CD4-positive, alpha-beta T cell treated with Interleukin-2 at 100 ng/mL for 4 hours (primary cell): ENCODE results near the gene GALR2.

Experiments
- DNase-seq: peaks from one replicate; pipeline ENCODE4 v3.0.0-alpha.2; 2020; ENCODE audit warnings: low spot score

Gene GALR2

GRCh38 chr17:76095943-76096342 is 21.4 kb downstream of the GALR2 start:
- DNase-seq: no peak

- DNase-seq: no peak
Observed at GRCh38 chr17:76097716-76098295, 23.2 kb downstream of the GALR2 start.

DNA sequence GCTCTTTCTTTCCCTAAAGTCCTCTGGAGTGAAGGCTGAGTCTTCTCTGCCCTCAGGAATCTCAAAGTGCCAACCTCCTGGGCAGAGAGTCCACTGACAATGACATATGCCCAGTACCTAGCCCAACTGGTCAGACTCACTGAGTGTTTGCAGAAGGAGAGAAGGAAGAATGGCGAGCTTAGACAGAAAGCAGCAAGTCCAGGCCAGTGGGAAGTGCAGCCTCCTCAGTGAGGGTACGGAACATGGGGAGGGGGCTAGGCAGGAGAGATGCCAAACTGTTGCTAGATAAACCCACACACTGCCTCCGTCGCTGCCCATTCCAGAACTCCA is 28.3 kb downstream of the GALR2 start:
- no peak for DNase-seq

GRCh38 chr17:76103274-76104139 is 28.9 kb downstream of the GALR2 start, which contains the start of gene EXOC7:
EXOC7 (minus strand) TSS chr17:76103787; CDS start chr17:76103692, 95 bp downstream.
- peak; percentile 94 for DNase-seq

DNA sequence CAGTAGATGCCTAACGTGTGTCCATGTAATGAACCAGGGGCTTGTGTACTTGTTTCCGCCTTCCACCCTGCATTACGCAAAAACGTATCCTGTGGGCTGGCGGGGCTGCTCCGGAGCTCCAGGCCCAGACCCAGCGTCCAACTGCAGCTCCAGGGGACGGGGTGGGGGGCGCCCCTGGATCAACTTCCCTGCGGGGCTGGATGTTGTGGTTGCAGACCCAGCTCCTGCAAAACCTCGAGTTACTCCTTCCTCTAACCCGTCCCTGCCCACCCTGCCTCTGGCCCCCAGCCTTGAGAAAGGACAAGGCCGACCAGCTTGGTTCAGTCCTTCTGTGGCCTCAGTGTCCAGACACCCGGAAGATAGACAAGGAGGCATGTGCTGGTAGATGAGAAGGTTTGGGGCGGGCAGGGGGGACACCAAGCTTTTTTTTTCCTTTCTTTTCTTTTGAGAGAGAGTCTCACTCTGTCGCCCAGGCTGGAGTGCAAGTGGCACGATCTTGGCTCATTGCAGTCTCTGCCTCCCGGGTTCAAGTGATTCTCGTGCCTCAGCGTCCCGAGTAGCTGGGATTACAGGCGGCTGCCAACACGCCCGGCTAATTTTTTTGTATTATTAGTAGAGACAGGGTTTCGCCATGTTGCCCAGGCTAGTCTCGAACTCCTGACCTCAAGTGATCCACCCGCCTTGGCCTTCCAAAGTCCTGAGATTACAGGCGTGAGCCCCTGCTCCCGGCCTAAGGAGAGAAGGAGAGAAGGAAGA is 29.7 kb downstream of the GALR2 start:
- no peak for DNase-seq

DNA sequence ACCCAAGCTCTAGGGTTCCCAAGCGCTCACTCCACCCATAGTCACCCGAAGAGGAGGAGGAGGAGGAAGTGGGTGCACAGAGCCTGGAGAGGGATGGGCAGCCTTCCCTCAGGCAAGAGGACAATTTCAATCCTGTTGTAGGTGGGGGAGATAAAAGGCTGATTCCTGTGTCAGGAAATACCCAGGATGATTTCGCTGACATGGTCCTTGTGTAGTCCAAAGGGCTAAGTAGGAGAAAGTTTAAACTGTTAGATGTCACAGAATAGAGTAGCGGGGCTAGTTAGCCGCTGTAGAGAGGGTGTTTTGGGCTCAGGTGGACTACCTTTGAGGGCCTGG is 30.3 kb downstream of the GALR2 start:
- DNase-seq: no peak

GRCh38 chr17:76106703-76107102 is 32.1 kb downstream of the GALR2 start:
- DNase-seq: no peak

DNA sequence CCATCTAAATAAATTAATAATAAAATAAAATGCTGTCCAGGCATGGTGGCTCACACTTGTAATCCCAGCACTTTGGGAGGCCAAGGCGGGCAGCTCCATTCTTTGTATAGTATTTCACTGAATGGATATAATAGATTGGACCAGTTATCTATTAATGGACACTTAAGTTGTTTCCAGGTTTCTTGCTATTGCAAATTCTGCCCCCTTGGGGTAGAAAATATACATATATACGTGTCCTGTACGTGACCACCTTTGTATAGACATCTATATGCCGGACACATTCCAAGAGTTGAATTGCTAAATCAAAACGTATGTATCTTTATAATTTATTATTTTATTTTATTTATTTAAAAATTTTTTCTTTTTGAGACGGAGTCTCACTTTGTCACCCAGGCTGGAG is 32.9 kb downstream of the GALR2 start:
- peak; percentile 30 for DNase-seq

GRCh38 chr17:76111956-76112355 is 37.4 kb downstream of the GALR2 start:
- DNase-seq: no peak

DNA sequence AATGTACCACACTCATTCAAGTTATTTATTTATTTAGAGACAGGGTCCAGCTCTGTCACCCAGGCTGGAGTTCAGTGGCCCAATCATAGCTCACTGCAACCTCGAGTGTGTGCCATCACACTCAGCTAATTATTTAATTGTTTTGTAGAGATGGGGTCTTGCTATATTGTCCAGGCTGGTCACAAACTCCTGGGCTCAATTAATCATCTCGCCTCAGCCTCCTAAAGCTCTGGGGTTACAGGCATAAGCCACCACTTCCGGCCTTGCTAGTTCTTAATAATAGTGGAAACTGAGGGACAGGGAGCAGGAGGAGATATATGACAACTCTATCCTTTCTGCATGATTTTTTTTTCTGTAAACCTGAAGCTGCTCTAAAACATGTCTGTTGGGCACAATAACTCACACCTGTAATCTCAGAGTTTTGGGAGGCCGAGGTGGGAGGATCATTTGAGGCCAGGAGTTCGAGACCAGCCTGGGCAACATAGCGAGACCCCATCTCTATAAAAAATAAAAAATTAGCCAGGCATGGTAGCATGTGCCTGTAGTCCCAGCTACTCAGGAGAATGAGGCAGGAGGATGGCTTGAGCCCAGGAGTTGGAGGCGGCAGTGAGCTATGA is 40.7 kb downstream of the GALR2 start:
- no peak for DNase-seq

DNA sequence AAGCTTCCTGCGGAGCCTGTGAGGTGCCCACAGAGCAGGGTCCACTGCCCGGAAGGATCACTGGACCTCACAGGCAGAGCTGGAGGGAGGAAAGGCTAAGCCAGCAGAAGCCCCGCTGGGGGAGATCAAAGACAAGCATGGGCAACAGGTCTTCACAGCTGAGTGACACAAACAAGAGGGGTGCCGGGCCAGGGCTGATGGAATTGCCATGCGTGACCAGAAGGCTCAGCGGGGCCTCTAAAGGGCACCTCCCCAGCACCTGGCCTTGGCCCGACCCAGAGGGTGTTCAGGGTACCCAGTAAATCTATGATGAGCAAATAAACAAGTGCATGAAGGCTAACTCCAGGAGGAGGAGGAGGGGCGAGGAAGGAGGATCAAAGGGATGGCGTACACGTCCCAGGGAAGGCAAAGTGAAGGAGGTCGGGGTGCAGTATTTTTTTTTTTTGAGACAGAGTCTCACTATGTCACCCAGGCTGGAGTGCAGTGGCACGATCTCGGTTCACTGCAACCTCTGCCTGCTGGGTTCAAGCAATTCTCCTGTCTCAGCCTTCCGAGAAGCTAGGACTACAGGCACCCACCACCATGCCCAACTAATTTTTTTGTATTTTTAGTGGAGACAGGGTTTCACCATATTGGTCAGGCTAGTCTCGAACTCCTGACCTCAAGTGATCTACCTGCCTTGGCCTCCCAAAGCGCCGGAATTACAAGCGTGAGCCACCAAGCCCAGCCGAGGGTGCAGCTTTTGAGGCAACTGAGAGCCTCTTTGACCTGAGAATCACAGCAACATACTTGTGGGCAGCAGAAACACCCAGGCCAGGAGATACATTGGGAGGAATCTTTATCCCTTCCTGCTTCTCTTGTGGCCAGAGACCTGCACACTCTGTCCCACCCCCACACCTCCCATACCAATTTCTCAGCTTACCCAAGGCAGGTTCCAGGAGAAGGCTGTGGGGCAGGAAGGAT is 45.1 kb downstream of the GALR2 start:
- DNase-seq: no peak

- no peak for DNase-seq
Observed at GRCh38 chr17:76120658-76121008, 46.1 kb downstream of the GALR2 start.

GRCh38 chr17:76121932-76122430 is 47.4 kb downstream of the GALR2 start:
- no peak for DNase-seq

DNA sequence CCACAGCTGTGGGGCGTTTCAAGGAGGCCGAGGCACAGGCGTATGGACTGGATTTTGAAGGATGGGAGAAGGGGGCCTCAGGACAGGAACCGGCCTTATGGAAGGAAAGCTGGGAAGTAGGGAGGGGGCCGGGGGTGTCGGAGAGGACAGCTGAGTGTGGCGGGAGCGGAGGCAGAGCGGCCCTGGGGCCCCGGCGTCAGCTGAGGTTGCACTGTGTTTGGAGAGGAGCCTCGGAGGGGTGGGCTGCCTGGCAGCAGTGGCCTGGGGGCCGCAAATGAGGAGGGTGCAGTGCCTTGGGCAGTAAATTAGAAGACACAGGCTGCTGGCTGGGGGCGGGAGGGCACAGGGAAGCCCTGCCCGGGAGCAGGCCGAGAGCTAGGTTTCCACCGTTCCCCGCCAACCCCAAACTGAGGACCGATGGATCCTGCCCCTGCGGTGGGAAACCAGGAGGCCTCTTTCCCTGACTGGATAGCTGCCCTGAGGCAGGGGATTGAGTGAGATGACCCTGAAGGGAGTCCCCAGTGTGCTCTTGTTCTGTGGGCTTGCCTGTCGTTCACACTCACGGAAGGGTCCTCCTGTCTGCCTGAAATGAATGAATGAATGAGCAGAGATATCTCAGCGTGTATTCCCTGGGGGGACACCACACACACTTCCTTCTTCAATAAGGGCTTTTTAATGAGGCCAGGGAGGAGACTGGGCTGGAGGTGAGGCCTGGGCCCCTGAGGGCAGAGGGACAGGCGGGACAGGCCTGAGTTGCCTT is 48.0 kb downstream of the GALR2 start:
- no peak for DNase-seq

GRCh38 chr17:76123191-76123499 is 48.6 kb downstream of the GALR2 start:
- no peak for DNase-seq

DNA sequence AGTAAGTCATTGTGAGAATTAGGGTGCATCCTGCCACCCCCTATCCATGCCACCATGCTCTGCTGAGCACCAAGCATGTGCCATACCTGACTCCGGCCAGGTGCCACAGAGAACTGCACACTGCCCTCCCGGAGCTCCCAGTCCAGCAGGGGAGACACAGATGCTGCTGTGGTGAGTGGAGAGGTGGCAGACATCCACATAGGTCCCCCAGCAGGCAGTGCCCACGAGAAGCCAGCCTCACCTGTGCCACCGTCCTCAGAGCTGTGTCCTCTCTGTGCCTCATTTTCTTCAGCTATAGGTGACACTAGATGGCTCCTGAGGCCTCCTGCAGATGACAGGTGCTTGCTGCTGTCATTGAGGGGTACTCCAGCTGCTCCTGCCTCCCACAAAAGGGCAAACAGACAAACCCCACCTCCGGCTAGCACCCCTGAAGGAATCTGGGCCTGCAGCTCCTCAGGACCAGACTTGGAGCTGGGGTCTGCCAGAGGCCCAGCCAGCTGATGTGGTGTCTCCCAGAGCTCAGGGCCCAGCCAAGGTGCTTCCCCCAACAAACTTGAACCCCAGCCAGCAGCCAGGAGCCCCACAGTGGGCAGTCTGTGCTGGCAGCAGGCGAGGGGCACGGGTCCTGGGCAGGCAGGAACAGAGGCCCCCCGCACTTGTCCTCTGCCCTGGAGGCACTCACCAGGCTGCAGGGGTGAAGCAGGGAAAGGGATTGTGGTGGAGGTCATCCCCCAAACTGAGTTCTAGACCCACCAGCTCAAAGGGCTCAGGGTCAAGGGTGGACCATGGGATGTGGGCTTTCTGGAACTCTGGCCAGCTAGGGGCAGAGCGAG is 49.4 kb downstream of the GALR2 start:
- no peak for DNase-seq

DNA sequence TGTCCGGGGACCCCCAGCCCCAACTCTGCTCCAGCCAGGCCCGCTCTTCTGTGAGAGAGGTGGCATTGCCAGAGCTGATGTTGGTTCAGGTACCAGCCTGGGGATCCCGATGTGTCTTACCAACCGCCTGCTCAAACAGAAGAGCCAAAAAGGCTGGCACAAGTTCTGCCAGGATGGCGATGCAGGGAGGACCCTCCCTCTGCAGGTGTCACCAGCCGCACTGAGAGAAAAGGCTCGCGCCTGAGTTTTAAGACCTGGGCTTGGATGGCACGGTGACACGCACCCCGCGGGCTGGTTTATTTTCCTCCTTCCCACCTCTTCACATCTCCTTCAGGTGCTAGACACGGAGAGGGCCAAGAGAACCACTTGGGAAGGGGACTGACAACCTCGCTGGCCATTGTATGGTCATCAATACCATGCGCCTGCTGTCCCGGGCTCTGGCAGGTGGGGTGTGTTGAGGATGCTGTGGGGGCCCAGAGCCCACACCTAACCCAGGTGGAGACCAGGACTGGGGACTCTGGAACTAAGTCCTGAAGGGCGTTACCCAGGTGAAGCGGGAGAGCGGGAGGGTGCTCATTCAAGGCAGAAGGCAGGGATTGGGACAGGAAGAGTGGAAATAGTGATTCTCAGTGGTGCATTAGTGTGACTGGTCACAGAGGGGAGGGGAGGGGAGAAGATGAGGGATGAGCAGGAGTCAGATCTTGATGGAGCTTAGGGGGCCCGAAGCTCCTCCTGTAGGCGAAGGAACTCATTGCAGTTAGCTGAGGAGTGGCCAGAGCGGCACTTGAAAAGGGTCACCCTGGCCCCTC is 50.2 kb downstream of the GALR2 start:
- DNase-seq: no peak

DNA sequence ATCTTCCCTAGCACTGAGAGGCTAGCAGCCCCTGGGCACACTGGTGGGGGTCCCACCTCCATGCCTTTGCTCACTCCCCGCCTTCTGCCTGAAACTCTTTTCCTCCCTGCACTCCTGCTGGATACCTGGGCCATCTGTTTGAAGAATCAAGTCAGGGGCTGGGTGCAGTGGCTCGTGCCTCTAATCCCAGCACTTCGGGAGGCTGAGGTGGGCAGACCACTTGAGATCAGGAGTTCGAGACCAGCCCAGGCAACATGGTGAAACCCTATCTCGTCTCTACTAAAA is 50.8 kb downstream of the GALR2 start:
- no peak for DNase-seq

- DNase-seq: no peak
Observed at GRCh38 chr17:76125922-76126321, 51.3 kb downstream of the GALR2 start.
